SJCRH30 (cell line): ENCODE results near the gene MUC6. TPM values are rescaled to one million over a fixed set of nuclear protein-coding genes. Genes with fewer than 3 reads are reported as not detected.

Experiments used
- DNase-seq, 2 experiments: peaks; one replicate each; pipeline ENCODE4 v3.0.0-alpha.2; 2015 to 2020
- H3K27ac ChIP-seq: fragments of 250-450 bp; sonication (Bioruptor Pico); 2 replicates; pipeline ENCODE4 v1.5.1; 2020; ENCODE audit warnings: mild to moderate bottlenecking, moderate library complexity
- H3K27me3 ChIP-seq: fragments of 250-450 bp; sonication (Bioruptor Pico); 2 replicates; pipeline ENCODE4 v1.5.1; 2020; ENCODE audit warnings: mild to moderate bottlenecking, moderate library complexity
- H3K36me3 ChIP-seq: fragments of 250-450 bp; sonication (Bioruptor Pico); 2 replicates; pipeline ENCODE4 v1.5.1; 2020; ENCODE audit warnings: mild to moderate bottlenecking, moderate library complexity
- H3K4me1 ChIP-seq: fragments of 250-450 bp; sonication (Bioruptor Pico); 2 replicates; pipeline ENCODE4 v1.5.1; 2020; ENCODE audit warnings: mild to moderate bottlenecking, moderate library complexity
- H3K4me3 ChIP-seq: fragments of 250-450 bp; sonication (Bioruptor Pico); 2 replicates; pipeline ENCODE4 v1.5.1; 2020; ENCODE audit warnings: mild to moderate bottlenecking, moderate library complexity
- H3K9me3 ChIP-seq: fragments of 250-450 bp; sonication (Bioruptor Pico); replicated peaks from 2 replicates; pipeline ENCODE4 v1.5.1; 2020; ENCODE audit warnings: mild to moderate bottlenecking, moderate library complexity
- total RNA-seq: library from RNA; depleted of rRNA; stranded (reverse); fragments of >200 nt; shearing (Covaris generic); gene quantifications from 2 replicates; pipeline ENCODE4 v1.2.3, GENCODE V29; 2014

The MUC6 gene
- total RNA-seq, 1 experiment from 2014 or later = not detected

GRCh38 chr11:1008001-1008802 lies 28.3 kb downstream of the MUC6 start:
- Histone ChIP-seq H3K9me3 (no peaks in the 10 kb centered on the region), H3K4me1 (peaks cover 44% of the 10 kb centered on the region), H3K36me3 (peaks cover 13% of the 10 kb centered on the region; the same call in 1 of the 2 replicates)

DNA sequence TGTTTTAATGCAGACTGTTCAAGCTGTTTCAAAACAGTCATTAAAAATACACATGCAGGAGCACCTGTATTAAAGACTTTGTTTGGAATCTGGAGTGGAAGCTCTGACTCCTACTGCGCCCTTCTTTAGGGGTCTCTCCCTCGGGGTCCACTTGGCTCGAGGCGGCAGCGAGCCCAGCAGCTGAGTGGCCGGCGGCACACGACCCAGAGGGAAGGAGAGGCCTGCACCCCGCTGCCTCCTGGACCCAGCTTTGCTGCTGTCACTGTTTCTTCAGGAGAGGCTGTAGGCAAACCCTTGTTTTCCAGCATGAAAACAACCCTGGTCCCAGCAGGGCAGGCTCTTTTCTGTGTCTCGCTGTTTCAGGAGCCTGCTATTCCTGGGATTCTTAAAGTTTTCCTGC lies 29.2 kb downstream of the MUC6 start:
- Histone ChIP-seq H3K4me1 (peaks cover 35% of the 10 kb centered on the region), H3K27me3 (no peaks in the 10 kb centered on the region), H3K36me3 (peaks cover 18% of the 10 kb centered on the region; the same call in 1 of the 2 replicates), H3K27ac (no peak overlapping the region), H3K9me3 (no peaks in the 10 kb centered on the region), H3K4me3 (no peak overlapping the region)
- no peak for DNase-seq

More at GRCh38 chr11:1008001-1008802, 28.3 kb downstream of the MUC6 start:
- no peaks in the 10 kb centered on the region for H3K27me3 ChIP-seq
- H3K27ac ChIP-seq = no peak overlapping the region
- H3K4me3 ChIP-seq = no peak overlapping the region
- no peak for DNase-seq

DNA sequence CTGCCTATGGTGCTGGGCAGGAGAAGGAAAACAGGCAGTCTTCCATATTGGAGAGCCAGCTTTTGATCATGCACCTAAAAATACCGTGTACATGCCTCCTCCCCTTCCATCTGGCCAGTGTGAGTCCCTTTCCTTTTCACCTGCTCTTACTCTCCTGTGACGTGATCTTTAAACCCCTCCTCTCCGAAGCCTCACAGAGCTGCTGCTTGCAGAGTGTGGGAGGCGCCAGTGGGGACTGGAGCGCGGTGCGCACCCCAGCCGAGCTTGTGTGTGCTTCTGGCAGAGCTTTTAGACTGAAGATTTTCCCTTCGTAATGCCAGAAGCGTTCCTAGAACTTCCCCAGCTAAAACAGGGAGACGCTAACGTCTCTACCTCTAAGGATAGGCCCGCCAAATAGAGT lies 29.8 kb downstream of the MUC6 start:
- H3K9me3 ChIP-seq = no peaks in the 10 kb centered on the region
- H3K27me3 ChIP-seq = no peaks in the 10 kb centered on the region
- no peak overlapping the region for H3K27ac ChIP-seq
- H3K4me3 ChIP-seq = no peak overlapping the region
- peaks cover 20% of the 10 kb centered on the region; the same call in 1 of the 2 replicates for H3K36me3 ChIP-seq
- DNase-seq = no peak
- peaks cover 35% of the 10 kb centered on the region for H3K4me1 ChIP-seq

DNA sequence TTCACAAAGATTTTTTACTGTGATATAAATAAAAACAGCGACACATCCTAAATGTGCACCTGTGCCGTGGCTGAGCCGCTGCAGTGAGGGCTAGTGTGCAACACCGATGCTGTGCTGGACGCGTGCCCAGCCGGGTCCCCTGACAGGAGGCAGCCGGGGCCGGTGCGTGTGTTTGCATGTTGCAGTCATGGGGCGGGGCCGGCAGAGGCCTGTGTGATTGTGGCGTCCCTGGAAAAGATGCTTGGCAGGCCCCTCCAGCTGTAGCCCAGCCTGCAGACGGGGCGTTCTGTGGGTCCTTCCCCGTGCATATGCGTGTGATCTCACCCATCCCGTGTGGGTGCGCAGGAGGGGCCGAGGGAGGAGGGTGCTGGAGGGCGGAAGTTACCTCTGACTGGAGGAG lies 30.6 kb downstream of the MUC6 start:
- DNase-seq = peak in 1 of 2 experiments; percentile 29
- H3K4me1 ChIP-seq = peaks cover 32% of the 10 kb centered on the region
- H3K36me3 ChIP-seq = peaks cover 20% of the 10 kb centered on the region; the same call in 1 of the 2 replicates
- peak overlapping the region; percentile 3; the same call in 1 of the 2 replicates for H3K27ac ChIP-seq
- no peak overlapping the region for H3K4me3 ChIP-seq
- H3K27me3 ChIP-seq = no peaks in the 10 kb centered on the region
- no peaks in the 10 kb centered on the region for H3K9me3 ChIP-seq

GRCh38 chr11:1003159-1003558 lies 33.4 kb downstream of the MUC6 start:
- Histone ChIP-seq H3K4me1 (peaks cover 13% of the 10 kb centered on the region), H3K27ac (no peak overlapping the region), H3K4me3 (no peak overlapping the region), H3K36me3 (peaks cover 13% of the 10 kb centered on the region; the same call in 1 of the 2 replicates), H3K9me3 (no peaks in the 10 kb centered on the region), H3K27me3 (no peaks in the 10 kb centered on the region)
- DNase-seq = no peak

GRCh38 chr11:1002406-1002984 lies 34.0 kb downstream of the MUC6 start:
- Histone ChIP-seq H3K27me3 (no peaks in the 10 kb centered on the region), H3K27ac (no peak overlapping the region), H3K4me1 (peaks cover 7% of the 10 kb centered on the region), H3K36me3 (peaks cover 13% of the 10 kb centered on the region; the same call in 1 of the 2 replicates), H3K9me3 (no peaks in the 10 kb centered on the region), H3K4me3 (no peak overlapping the region)
- DNase-seq = no peak

GRCh38 chr11:1001617-1002405 lies 34.7 kb downstream of the MUC6 start:
- Histone ChIP-seq H3K36me3 (peaks cover 11% of the 10 kb centered on the region; the same call in 1 of the 2 replicates), H3K27ac (no peak overlapping the region), H3K4me1 (peaks cover 6% of the 10 kb centered on the region), H3K4me3 (no peak overlapping the region), H3K9me3 (no peaks in the 10 kb centered on the region), H3K27me3 (no peaks in the 10 kb centered on the region)
- DNase-seq = no peak

- Histone ChIP-seq H3K27me3 (no peaks in the 10 kb centered on the region), H3K27ac (no peak overlapping the region), H3K4me1 (peaks cover 4% of the 10 kb centered on the region), H3K36me3 (peaks cover 11% of the 10 kb centered on the region), H3K4me3 (no peak overlapping the region), H3K9me3 (no peaks in the 10 kb centered on the region)
- no peak for DNase-seq
These were observed 35.9 kb downstream of the MUC6 start for GRCh38 chr11:1000357-1001278.

GRCh38 chr11:999009-999408 lies 37.5 kb downstream of the MUC6 start:
- Histone ChIP-seq H3K27ac (no peak overlapping the region), H3K27me3 (no peaks in the 10 kb centered on the region), H3K4me3 (no peak overlapping the region), H3K36me3 (peaks cover 11% of the 10 kb centered on the region), H3K9me3 (no peaks in the 10 kb centered on the region), H3K4me1 (no peaks in the 10 kb centered on the region)
- no peak for DNase-seq

GRCh38 chr11:997907-998306 lies 38.6 kb downstream of the MUC6 start:
- Histone ChIP-seq H3K9me3 (no peaks in the 10 kb centered on the region), H3K27me3 (no peaks in the 10 kb centered on the region), H3K27ac (no peak overlapping the region), H3K36me3 (peaks cover 11% of the 10 kb centered on the region), H3K4me3 (no peak overlapping the region), H3K4me1 (no peaks in the 10 kb centered on the region)
- no peak for DNase-seq

DNA sequence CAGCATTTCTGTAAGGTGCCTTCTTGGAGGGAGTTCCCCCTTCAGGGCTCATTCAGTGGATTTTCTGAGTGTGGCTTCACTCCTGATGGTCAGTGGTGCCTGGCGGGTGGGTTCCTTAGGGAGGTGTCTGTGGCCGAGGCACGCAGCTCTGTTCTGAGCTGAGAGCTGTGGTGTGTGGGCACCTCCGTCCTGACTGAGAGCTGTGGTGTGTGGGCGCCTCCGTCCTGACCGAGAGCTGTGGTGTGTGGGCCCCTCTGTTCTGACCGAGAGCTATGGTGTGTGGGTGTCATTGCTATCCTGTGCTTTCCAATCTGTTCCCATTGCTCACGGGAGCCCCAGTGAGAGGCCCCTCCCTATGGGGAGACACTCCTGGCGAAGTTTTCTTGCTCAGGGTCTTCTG lies 39.8 kb downstream of the MUC6 start:
- Histone ChIP-seq H3K9me3 (no peaks in the 10 kb centered on the region), H3K36me3 (peaks cover 4% of the 10 kb centered on the region), H3K4me3 (no peak overlapping the region), H3K27ac (no peak overlapping the region), H3K27me3 (no peaks in the 10 kb centered on the region), H3K4me1 (no peaks in the 10 kb centered on the region)
- DNase-seq = no peak

GRCh38 chr11:995752-996420 lies 40.6 kb downstream of the MUC6 start:
- Histone ChIP-seq H3K4me3 (no peak overlapping the region), H3K27me3 (no peaks in the 10 kb centered on the region), H3K27ac (no peak overlapping the region), H3K9me3 (no peaks in the 10 kb centered on the region), H3K36me3 (peaks cover 4% of the 10 kb centered on the region), H3K4me1 (no peaks in the 10 kb centered on the region)
- DNase-seq = no peak

DNA sequence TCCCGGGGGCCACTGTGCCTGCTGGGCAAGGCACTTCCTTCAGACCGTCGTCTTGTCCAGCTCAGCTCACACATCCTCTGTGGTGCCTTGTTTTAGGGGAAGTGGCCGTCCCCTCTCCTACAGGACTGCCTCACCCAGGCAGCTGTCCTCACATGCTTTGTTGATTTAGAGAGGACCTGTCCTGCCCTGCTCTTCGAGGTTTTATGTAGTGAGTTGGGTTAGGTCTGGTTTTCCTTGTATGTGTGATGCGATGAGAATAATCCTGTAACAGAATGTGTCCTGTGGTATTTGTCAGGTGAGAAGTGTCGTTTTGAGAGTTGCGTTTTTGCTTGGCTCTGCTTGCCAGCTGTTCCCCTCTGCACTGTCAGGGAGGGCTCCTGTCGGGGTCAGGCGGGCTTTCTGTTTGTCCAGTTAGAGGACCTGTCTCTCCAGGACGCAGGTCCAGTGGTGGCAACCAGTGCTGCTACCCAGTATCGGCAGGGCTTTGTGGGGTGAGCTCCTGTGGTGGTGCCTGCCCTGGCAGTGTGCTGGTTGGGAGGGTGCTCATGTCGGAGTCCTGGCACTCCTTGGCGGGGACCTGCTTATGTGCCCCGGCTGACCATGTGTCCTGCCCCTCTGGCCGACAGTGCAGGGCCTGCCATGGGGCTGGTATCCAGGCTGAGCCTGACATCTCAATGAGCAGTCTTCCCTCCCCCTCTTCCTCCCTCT lies 41.3 kb downstream of the MUC6 start:
- no peak overlapping the region for H3K27ac ChIP-seq
- no peak overlapping the region for H3K4me3 ChIP-seq
- DNase-seq = no peak
- peaks cover 4% of the 10 kb centered on the region for H3K36me3 ChIP-seq
- H3K27me3 ChIP-seq = no peaks in the 10 kb centered on the region
- no peaks in the 10 kb centered on the region for H3K9me3 ChIP-seq
- H3K4me1 ChIP-seq = no peaks in the 10 kb centered on the region
